Smooth muscle cell (in vitro differentiated cells): ENCODE measurements around the gene MSMB. TPM values are rescaled to one million over a fixed set of nuclear protein-coding genes. Genes with fewer than 3 reads are reported as not detected.

Source experiments
- DNase-seq: peaks from one replicate; lab custom pipeline; 2025; ENCODE audit not compliant: unreplicated experiment; lab: John Stamatoyannopoulos, UW
- H2AFZ ChIP-seq: fragments of 200-600 bp; sonication (generic); 2 replicates; pipeline ENCODE4 v1.6.0; 2016; ENCODE audit warnings: antibody characterized with exemption, low read depth, mild to moderate bottlenecking
- H3F3A ChIP-seq: fragments of 200-600 bp; sonication (generic); 2 replicates; pipeline ENCODE4 v1.6.0; 2017; ENCODE audit warnings: antibody characterized with exemption, low read depth
- H3K27ac ChIP-seq: fragments of 200-600 bp; sonication (generic); 2 replicates; pipeline ENCODE4 v1.5.1; 2016; ENCODE audit warnings: low read depth, mild to moderate bottlenecking
- H3K27me3 ChIP-seq: fragments of 200-600 bp; sonication (generic); 2 replicates; pipeline ENCODE4 v1.6.1; 2016; ENCODE audit warnings: low read depth, mild to moderate bottlenecking
- H3K36me3 ChIP-seq: fragments of 200-600 bp; sonication (generic); 2 replicates; pipeline ENCODE4 v1.5.1; 2016; ENCODE audit warnings: low read depth
- H3K4me1 ChIP-seq: fragments of 200-600 bp; sonication (generic); 2 replicates; pipeline ENCODE4 v1.5.1; 2016; ENCODE audit warnings: low read depth
- H3K4me2 ChIP-seq: fragments of 200-600 bp; sonication (generic); 2 replicates; pipeline ENCODE4 v1.6.0; 2016; ENCODE audit warnings: mild to moderate bottlenecking
- H3K4me3 ChIP-seq: fragments of 200-600 bp; sonication (generic); 2 replicates; pipeline ENCODE4 v1.5.1; 2016; ENCODE audit warnings: mild to moderate bottlenecking
- H3K79me2 ChIP-seq: fragments of 200-600 bp; sonication (generic); 2 replicates; pipeline ENCODE4 v1.6.0; 2016; ENCODE audit warnings: low read depth, mild to moderate bottlenecking
- H3K9ac ChIP-seq: fragments of 200-600 bp; sonication (generic); 2 replicates; pipeline ENCODE4 v1.6.0; 2016; ENCODE audit warnings: low read depth
- H3K9me3 ChIP-seq: fragments of 200-600 bp; sonication (generic); replicated peaks from 2 replicates; pipeline ENCODE4 v1.5.1; 2016; ENCODE audit warnings: low read depth
- H4K20me1 ChIP-seq: fragments of 200-600 bp; sonication (generic); 2 replicates; pipeline ENCODE4 v1.6.0; 2016; ENCODE audit warnings: low read depth
- WGBS: methylation state at CpG from one replicate; pipeline ENCODE4 v1.1.7; 2016; ENCODE audit warnings: low lambda C conversion rate; 5-methylcytosine and 5-hydroxymethylcytosine counted together
- polyA plus RNA-seq: library from polyadenylated mRNA; unstranded; fragments of >200 nt; fragmentation: Nextera tagmentation; extraction: Ambion mirVana; gene quantifications from 2 replicates; pipeline ENCODE4 v1.2.1, GENCODE V29; 2016
- total RNA-seq: library from RNA; depleted of rRNA; stranded (reverse); fragments of >200 nt; gene quantifications from 2 replicates; pipeline ENCODE4 v1.2.3, GENCODE V29; 2014
- TF ChIP-seq, protein P1 (sequence below): fragments of 200-600 bp; sonication (generic); IDR thresholded peaks from 2 replicates; pipeline ENCODE4 v1.5.1; 2017; ENCODE audit warnings: borderline replicate concordance, mild to moderate bottlenecking, antibody characterized with exemption; ENCODE audit not compliant: insufficient read depth, poor library complexity, severe bottlenecking

The MSMB gene
- total and polyA plus RNA-seq, 2 experiments from 2014 or later = 0.50 TPM; not detected in 1

GRCh38 chr10:46018453-46019176 is 27.5 kb downstream of the MSMB start:
- no peak overlapping the region for H2AFZ ChIP-seq
- no peak overlapping the region for H3K4me3 ChIP-seq
- peaks cover 94% of the 10 kb centered on the region for H4K20me1 ChIP-seq
- WGBS = 42% methylated on average over 2 of the region's 2 CpGs
- H3K36me3 ChIP-seq = peaks cover 14% of the 10 kb centered on the region
- TF ChIP-seq, protein P1, sequence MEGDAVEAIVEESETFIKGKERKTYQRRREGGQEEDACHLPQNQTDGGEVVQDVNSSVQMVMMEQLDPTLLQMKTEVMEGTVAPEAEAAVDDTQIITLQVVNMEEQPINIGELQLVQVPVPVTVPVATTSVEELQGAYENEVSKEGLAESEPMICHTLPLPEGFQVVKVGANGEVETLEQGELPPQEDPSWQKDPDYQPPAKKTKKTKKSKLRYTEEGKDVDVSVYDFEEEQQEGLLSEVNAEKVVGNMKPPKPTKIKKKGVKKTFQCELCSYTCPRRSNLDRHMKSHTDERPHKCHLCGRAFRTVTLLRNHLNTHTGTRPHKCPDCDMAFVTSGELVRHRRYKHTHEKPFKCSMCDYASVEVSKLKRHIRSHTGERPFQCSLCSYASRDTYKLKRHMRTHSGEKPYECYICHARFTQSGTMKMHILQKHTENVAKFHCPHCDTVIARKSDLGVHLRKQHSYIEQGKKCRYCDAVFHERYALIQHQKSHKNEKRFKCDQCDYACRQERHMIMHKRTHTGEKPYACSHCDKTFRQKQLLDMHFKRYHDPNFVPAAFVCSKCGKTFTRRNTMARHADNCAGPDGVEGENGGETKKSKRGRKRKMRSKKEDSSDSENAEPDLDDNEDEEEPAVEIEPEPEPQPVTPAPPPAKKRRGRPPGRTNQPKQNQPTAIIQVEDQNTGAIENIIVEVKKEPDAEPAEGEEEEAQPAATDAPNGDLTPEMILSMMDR = no peak
- peaks cover 14% of the 10 kb centered on the region for H3F3A ChIP-seq
- H3K4me2 ChIP-seq = peak overlapping the region; percentile 65
- H3K9me3 ChIP-seq = no peaks in the 10 kb centered on the region
- H3K4me1 ChIP-seq = peaks cover 25% of the 10 kb centered on the region
- no peak for DNase-seq
- peak overlapping the region; percentile 99 for H3K27ac ChIP-seq
- peaks cover 84% of the 10 kb centered on the region for H3K79me2 ChIP-seq
- no peak overlapping the region for H3K9ac ChIP-seq
- no peaks in the 10 kb centered on the region for H3K27me3 ChIP-seq

DNA sequence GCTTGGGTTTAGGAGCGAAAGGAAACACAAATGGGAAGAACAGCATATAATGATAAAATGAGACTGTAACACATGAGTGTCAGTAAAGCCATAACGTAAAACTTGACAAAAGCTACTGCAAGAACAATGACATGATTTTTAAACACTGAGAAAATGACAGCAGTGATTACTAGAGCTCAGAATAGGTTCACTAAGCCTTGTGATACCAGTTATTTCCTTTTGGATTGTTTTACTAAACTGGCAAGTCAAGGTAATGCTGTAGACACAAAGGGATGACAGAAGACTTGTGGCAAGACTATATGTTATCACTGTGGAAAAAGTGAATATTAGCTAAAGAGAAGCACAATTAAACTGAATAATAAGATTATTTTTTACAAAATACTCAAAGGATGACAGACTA is 28.3 kb downstream of the MSMB start:
- Histone ChIP-seq H3K27ac (peak overlapping the region; percentile 99), H3K4me3 (no peak overlapping the region), H3K4me2 (peak overlapping the region; percentile 65), H3K79me2 (peaks cover 82% of the 10 kb centered on the region), H3F3A (peaks cover 13% of the 10 kb centered on the region), H2AFZ (no peak overlapping the region), H3K9me3 (no peaks in the 10 kb centered on the region), H3K27me3 (no peaks in the 10 kb centered on the region), H3K4me1 (peaks cover 24% of the 10 kb centered on the region), H3K36me3 (peaks cover 22% of the 10 kb centered on the region), H3K9ac (no peak overlapping the region), H4K20me1 (peaks cover 90% of the 10 kb centered on the region)
- DNase-seq = no peak
- TF ChIP-seq, protein P1 = no peak
- WGBS = 100% methylated on average over 2 of the region's 2 CpGs

GRCh38 chr10:46016811-46017210 is 29.3 kb downstream of the MSMB start:
- Histone ChIP-seq H3K27ac (no peak overlapping the region), H3K4me1 (peaks cover 22% of the 10 kb centered on the region), H2AFZ (no peak overlapping the region), H3K27me3 (no peaks in the 10 kb centered on the region), H3K36me3 (peaks cover 28% of the 10 kb centered on the region), H3K9me3 (no peaks in the 10 kb centered on the region), H3K9ac (no peak overlapping the region), H4K20me1 (peaks cover 81% of the 10 kb centered on the region), H3K79me2 (peaks cover 82% of the 10 kb centered on the region), H3K4me3 (no peak overlapping the region), H3F3A (peaks cover 10% of the 10 kb centered on the region), H3K4me2 (no peak overlapping the region)
- DNase-seq = no peak
- TF ChIP-seq, protein P1 = no peak
- WGBS = 100% methylated on average over 1 of the region's 1 CpG

GRCh38 chr10:46016190-46016589 is 29.9 kb downstream of the MSMB start:
- H3K4me1 ChIP-seq = peaks cover 19% of the 10 kb centered on the region
- DNase-seq = no peak
- H3F3A ChIP-seq = peaks cover 7% of the 10 kb centered on the region
- WGBS = 99% methylated on average over 5 of the region's 5 CpGs
- no peaks in the 10 kb centered on the region for H3K9me3 ChIP-seq
- peaks cover 28% of the 10 kb centered on the region for H3K36me3 ChIP-seq
- H4K20me1 ChIP-seq = peaks cover 75% of the 10 kb centered on the region
- peaks cover 76% of the 10 kb centered on the region for H3K79me2 ChIP-seq
- no peak overlapping the region for H3K27ac ChIP-seq
- H2AFZ ChIP-seq = no peak overlapping the region
- no peak overlapping the region for H3K9ac ChIP-seq
- no peaks in the 10 kb centered on the region for H3K27me3 ChIP-seq
- no peak overlapping the region for H3K4me2 ChIP-seq
- TF ChIP-seq, protein P1 = no peak
- H3K4me3 ChIP-seq = no peak overlapping the region
